Activated T-helper 17 cell treated with anti-CD3 and anti-CD28 coated beads, Interleukin-2, amount 50 U/mL, for 72 hours (primary cell): Measurements from ENCODE around the gene FAM13A. TPM values are rescaled to one million over a fixed set of nuclear protein-coding genes. Genes with fewer than 3 reads are reported as not detected.
"Not testable (repeated sequence)": the region's sequence is repeated elsewhere in the genome, so short reads cannot be mapped to it uniquely, and the experiment has no call there.

ENCODE experiments used
- ATAC-seq: fragments of 150-1000 bp; cut with Tn5 transposase; replicated peaks from 2 replicates; pipeline ENCODE4 v1.10.0; 2021; ENCODE audit warnings: mild to moderate bottlenecking, moderate library complexity
- H3K27ac Mint-ChIP-seq: one replicate; pipeline ENCODE4 v1.8.0; 2022; ENCODE audit warnings: mixed read lengths
- H3K27me3 Mint-ChIP-seq: one replicate; pipeline ENCODE4 v1.8.0; 2022; ENCODE audit warnings: mixed read lengths
- H3K36me3 Mint-ChIP-seq: one replicate; pipeline ENCODE4 v1.8.0; 2022; ENCODE audit warnings: low read depth, mild to moderate bottlenecking, mixed read lengths
- H3K4me1 Mint-ChIP-seq: one replicate; pipeline ENCODE4 v1.8.0; 2022; ENCODE audit warnings: mixed read lengths
- H3K4me3 Mint-ChIP-seq: one replicate; pipeline ENCODE4 v1.8.0; 2022; ENCODE audit warnings: mild to moderate bottlenecking, mixed read lengths
- H3K9me3 Mint-ChIP-seq: one replicate; pipeline ENCODE4 v1.8.0; 2022; ENCODE audit warnings: mixed read lengths
- total RNA-seq, 2 donors: library from RNA; stranded (reverse); gene quantifications; one replicate each; pipeline ENCODE4 v1.2.3, GENCODE V29; 2022

Gene FAM13A
- total RNA-seq, 2 donors from 2014 or later, result 6.7 to 91.4 TPM

GRCh38 chr4:88900432-88900831 lies 156.6 kb downstream of the FAM13A start:
- H3K9me3 Mint-ChIP-seq, result peaks cover 13% of the 10 kb centered on the region
- ATAC-seq, result no peak
- no peaks in the 10 kb centered on the region for H3K27me3 Mint-ChIP-seq
- no peaks in the 10 kb centered on the region for H3K4me1 Mint-ChIP-seq
- H3K27ac Mint-ChIP-seq, result no peak overlapping the region
- no peak overlapping the region for H3K4me3 Mint-ChIP-seq
- H3K36me3 Mint-ChIP-seq, result no peaks in the 10 kb centered on the region

DNA sequence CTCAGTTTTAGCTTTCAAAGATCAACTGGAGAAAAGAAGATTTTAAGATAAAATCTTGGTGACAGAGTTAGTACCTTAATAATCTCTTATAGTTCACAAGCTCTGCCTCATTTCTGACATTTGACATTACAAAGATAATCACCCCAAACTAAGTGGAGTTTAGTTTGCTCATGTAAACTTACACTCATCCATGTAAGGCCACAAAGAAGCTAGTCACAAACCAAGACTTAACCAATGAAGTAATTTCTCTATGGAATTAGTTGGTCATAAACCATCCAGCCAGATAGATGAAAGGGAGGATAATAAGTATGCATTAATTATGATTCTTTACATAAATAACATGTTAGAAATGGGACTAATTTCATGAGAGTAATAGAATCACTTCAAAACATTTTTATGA lies 159.2 kb downstream of the FAM13A start:
- H3K4me3 Mint-ChIP-seq, result no peak overlapping the region
- no peaks in the 10 kb centered on the region for H3K36me3 Mint-ChIP-seq
- H3K27ac Mint-ChIP-seq, result no peak overlapping the region
- no peaks in the 10 kb centered on the region for H3K27me3 Mint-ChIP-seq
- peak; percentile 68 for ATAC-seq
- no peaks in the 10 kb centered on the region for H3K4me1 Mint-ChIP-seq
- peaks cover 13% of the 10 kb centered on the region for H3K9me3 Mint-ChIP-seq

GRCh38 chr4:88897180-88897579 lies 159.8 kb downstream of the FAM13A start:
- Mint-ChIP-seq H3K36me3 (no peaks in the 10 kb centered on the region), H3K27ac (no peak overlapping the region), H3K4me3 (no peak overlapping the region), H3K9me3 (peaks cover 13% of the 10 kb centered on the region), H3K27me3 (no peaks in the 10 kb centered on the region), H3K4me1 (no peaks in the 10 kb centered on the region)
- peak; percentile 16 for ATAC-seq

- H3K36me3 Mint-ChIP-seq, result no peaks in the 10 kb centered on the region
- H3K27ac Mint-ChIP-seq, result no peak overlapping the region
- no peak overlapping the region for H3K4me3 Mint-ChIP-seq
- H3K4me1 Mint-ChIP-seq, result no peaks in the 10 kb centered on the region
- ATAC-seq, result no peak
- no peaks in the 10 kb centered on the region for H3K27me3 Mint-ChIP-seq
- no peaks in the 10 kb centered on the region for H3K9me3 Mint-ChIP-seq
Observed at GRCh38 chr4:88893961-88894360, 163.0 kb downstream of the FAM13A start.

GRCh38 chr4:88892646-88893045 lies 164.3 kb downstream of the FAM13A start:
- no peak overlapping the region for H3K27ac Mint-ChIP-seq
- ATAC-seq, result no peak
- H3K9me3 Mint-ChIP-seq, result no peaks in the 10 kb centered on the region
- no peak overlapping the region for H3K4me3 Mint-ChIP-seq
- H3K4me1 Mint-ChIP-seq, result no peaks in the 10 kb centered on the region
- H3K36me3 Mint-ChIP-seq, result no peaks in the 10 kb centered on the region
- no peaks in the 10 kb centered on the region for H3K27me3 Mint-ChIP-seq

GRCh38 chr4:88891636-88892035 lies 165.3 kb downstream of the FAM13A start:
- H3K4me1 Mint-ChIP-seq, result no peaks in the 10 kb centered on the region
- H3K9me3 Mint-ChIP-seq, result no peaks in the 10 kb centered on the region
- no peak for ATAC-seq
- H3K27me3 Mint-ChIP-seq, result no peaks in the 10 kb centered on the region
- no peak overlapping the region for H3K27ac Mint-ChIP-seq
- no peak overlapping the region for H3K4me3 Mint-ChIP-seq
- no peaks in the 10 kb centered on the region for H3K36me3 Mint-ChIP-seq

GRCh38 chr4:88887409-88887808 lies 169.6 kb downstream of the FAM13A start:
- not testable (repeated sequence) for H3K36me3 Mint-ChIP-seq, H3K9me3 Mint-ChIP-seq, H3K4me3 Mint-ChIP-seq, H3K4me1 Mint-ChIP-seq, ATAC-seq, H3K27ac Mint-ChIP-seq, H3K27me3 Mint-ChIP-seq

DNA sequence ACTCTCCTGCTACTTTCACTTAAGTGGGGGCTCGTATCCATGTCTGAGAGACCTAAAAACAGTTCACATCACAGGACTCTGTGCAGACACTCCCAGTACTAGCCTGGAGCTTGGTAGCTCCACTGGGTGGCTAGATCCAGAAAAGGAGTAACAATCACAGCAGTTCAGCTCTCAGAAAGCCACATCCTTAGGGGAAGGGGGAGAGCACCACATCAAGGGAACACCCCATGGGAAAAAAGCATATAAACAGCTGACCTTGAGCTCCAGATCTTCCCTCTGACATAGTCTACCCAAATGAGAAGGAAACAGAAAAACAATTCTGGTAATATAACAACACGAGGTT lies 175.8 kb downstream of the FAM13A start:
- ATAC-seq, result no peak
- no peak overlapping the region for H3K4me3 Mint-ChIP-seq
- no peak overlapping the region for H3K27ac Mint-ChIP-seq
- H3K36me3 Mint-ChIP-seq, result no peaks in the 10 kb centered on the region
- H3K27me3 Mint-ChIP-seq, result peaks cover 4% of the 10 kb centered on the region
- H3K9me3 Mint-ChIP-seq, result no peaks in the 10 kb centered on the region
- H3K4me1 Mint-ChIP-seq, result peaks cover 7% of the 10 kb centered on the region

- peaks cover 4% of the 10 kb centered on the region for H3K27me3 Mint-ChIP-seq
- no peaks in the 10 kb centered on the region for H3K9me3 Mint-ChIP-seq
- H3K4me1 Mint-ChIP-seq, result peaks cover 7% of the 10 kb centered on the region
- ATAC-seq, result no peak
- no peaks in the 10 kb centered on the region for H3K36me3 Mint-ChIP-seq
- H3K27ac Mint-ChIP-seq, result peak overlapping the region; percentile 53
- no peak overlapping the region for H3K4me3 Mint-ChIP-seq
Observed at GRCh38 chr4:88880501-88881226, 176.3 kb downstream of the FAM13A start.

DNA sequence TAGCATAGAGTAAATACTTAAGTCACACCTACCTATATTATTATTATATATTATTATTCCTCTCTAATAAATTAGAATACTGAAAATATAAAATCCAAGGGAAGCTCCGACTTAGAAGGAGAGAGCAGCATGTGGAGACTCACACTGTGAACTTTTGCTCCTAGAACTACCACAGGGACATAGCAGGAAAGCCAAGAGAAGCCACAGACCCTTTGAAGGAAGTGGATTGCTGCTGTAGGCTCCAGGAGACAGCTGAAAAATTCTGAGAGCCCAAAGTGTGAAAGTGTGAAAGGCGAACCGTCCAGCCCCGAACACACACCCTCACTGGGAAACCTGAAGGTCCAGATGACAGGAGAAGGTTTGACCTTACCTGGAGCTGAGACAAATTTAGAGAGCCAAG lies 177.0 kb downstream of the FAM13A start:
- Mint-ChIP-seq H3K4me1 (peaks cover 7% of the 10 kb centered on the region), H3K27ac (peak overlapping the region; percentile 53), H3K4me3 (no peak overlapping the region), H3K36me3 (no peaks in the 10 kb centered on the region), H3K27me3 (peaks cover 4% of the 10 kb centered on the region), H3K9me3 (no peaks in the 10 kb centered on the region)
- no peak for ATAC-seq

GRCh38 chr4:88878642-88879041 lies 178.3 kb downstream of the FAM13A start:
- peaks cover 4% of the 10 kb centered on the region for H3K27me3 Mint-ChIP-seq
- no peaks in the 10 kb centered on the region for H3K9me3 Mint-ChIP-seq
- no peak overlapping the region for H3K4me3 Mint-ChIP-seq
- H3K27ac Mint-ChIP-seq, result no peak overlapping the region
- H3K36me3 Mint-ChIP-seq, result no peaks in the 10 kb centered on the region
- no peak for ATAC-seq
- peaks cover 7% of the 10 kb centered on the region for H3K4me1 Mint-ChIP-seq

- Mint-ChIP-seq H3K36me3 (no peaks in the 10 kb centered on the region), H3K9me3 (peaks cover 4% of the 10 kb centered on the region), H3K4me3 (no peak overlapping the region), H3K27me3 (peaks cover 4% of the 10 kb centered on the region), H3K27ac (no peak overlapping the region), H3K4me1 (no peaks in the 10 kb centered on the region)
- no peak for ATAC-seq
Observed at GRCh38 chr4:88870428-88870827, 186.6 kb downstream of the FAM13A start.

DNA sequence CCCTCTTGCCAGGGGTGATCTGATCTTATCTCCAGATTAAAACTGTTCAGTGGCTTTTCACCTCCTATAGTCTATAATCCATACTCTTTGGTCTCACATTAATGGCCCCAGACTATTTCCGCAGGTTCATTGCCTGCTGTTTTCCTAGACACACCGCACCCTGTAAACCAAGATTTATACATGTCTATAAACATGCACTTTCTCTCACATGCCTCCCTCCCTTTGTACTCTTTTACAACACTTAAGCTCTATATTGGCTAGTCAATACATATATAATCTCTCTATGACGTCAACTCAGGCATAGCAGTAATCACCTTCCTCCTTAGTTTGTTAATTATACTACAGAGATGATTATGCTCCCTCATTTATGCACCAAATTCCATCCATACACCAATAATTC lies 188.5 kb downstream of the FAM13A start:
- Mint-ChIP-seq H3K4me3 (no peak overlapping the region), H3K27me3 (peaks cover 4% of the 10 kb centered on the region), H3K4me1 (no peaks in the 10 kb centered on the region), H3K9me3 (peaks cover 4% of the 10 kb centered on the region), H3K36me3 (no peaks in the 10 kb centered on the region), H3K27ac (no peak overlapping the region)
- ATAC-seq, result no peak

- H3K4me1 Mint-ChIP-seq, result no peaks in the 10 kb centered on the region
- no peak overlapping the region for H3K4me3 Mint-ChIP-seq
- H3K36me3 Mint-ChIP-seq, result no peaks in the 10 kb centered on the region
- no peak for ATAC-seq
- no peak overlapping the region for H3K27ac Mint-ChIP-seq
- peaks cover 4% of the 10 kb centered on the region for H3K27me3 Mint-ChIP-seq
- peaks cover 4% of the 10 kb centered on the region for H3K9me3 Mint-ChIP-seq
Observed at GRCh38 chr4:88866862-88867550, 190.0 kb downstream of the FAM13A start.

GRCh38 chr4:88865466-88865865 lies 191.5 kb downstream of the FAM13A start:
- H3K27me3 Mint-ChIP-seq, result no peaks in the 10 kb centered on the region
- H3K36me3 Mint-ChIP-seq, result no peaks in the 10 kb centered on the region
- H3K4me1 Mint-ChIP-seq, result no peaks in the 10 kb centered on the region
- ATAC-seq, result no peak
- no peaks in the 10 kb centered on the region for H3K9me3 Mint-ChIP-seq
- no peak overlapping the region for H3K27ac Mint-ChIP-seq
- no peak overlapping the region for H3K4me3 Mint-ChIP-seq
